ENCODE results near the gene CLDN4.

The CLDN4 gene

DNA sequence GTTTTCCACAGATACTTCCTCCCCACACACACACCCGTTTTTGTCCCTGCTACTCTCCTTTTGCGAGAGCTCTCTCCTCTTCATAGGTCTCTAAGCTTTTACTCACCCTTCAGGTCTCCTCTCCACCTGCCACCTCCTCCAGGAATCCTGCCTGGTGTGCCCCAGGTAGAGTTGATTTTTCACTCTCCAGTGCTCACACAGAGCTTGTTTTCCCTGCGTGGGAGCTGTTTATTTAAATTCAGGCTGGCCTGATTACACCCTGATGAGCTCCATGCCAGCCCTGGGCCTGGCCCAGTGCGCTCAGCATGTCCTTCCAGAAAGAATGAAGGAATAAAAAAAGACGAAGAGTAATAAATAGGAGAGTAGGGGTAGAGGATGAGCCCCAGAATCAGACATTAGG is 7.5 kb upstream of the CLDN4 start:
- no peak overlapping the region for H2BK15ac ChIP-seq (ENCODE audit: low read length)
- H3K27ac ChIP-seq (replicated peaks; ENCODE audit: low read length): no peak overlapping the region
- H3K9me3 ChIP-seq (replicated peaks in 1 of 2; ENCODE audit: control insufficient read depth in 2 of 2, insufficient read depth in 1 of 2, low read depth in 1 of 2, low read length in 2 of 2): no peaks in the 10 kb centered on the region
- no peak overlapping the region for H2AFZ ChIP-seq (ENCODE audit: low read length)
- H3K4me3 ChIP-seq (ENCODE audit: low read length in 2 of 2): no peak overlapping the region
- H3K4ac ChIP-seq (ENCODE audit: low read length): no peak overlapping the region
- peaks cover 5 to 19% of the 10 kb centered on the region in 2 donors for H3K4me1 ChIP-seq (ENCODE audit: control insufficient read depth in 2 of 2, insufficient read depth in 1 of 2, low read depth in 1 of 2, low read length in 2 of 2)
- H2BK120ac ChIP-seq (ENCODE audit: low read depth, low read length): no peak overlapping the region
- no peaks in the 10 kb centered on the region for H3K36me3 ChIP-seq (replicated peaks in 1 of 2; ENCODE audit: control insufficient read depth in 2 of 2, insufficient read depth in 2 of 2, low read length in 2 of 2)
- no peak overlapping the region for H3K23ac ChIP-seq (ENCODE audit: low read depth, low read length, poor library complexity)
- no peak overlapping the region for H4K91ac ChIP-seq (ENCODE audit: low read depth, low read length, poor library complexity)
- peak overlapping the region; percentile 10 for H2AK5ac ChIP-seq (ENCODE audit: low read depth, low read length)
- peaks cover 0 to 17% (median 0%) of the 10 kb centered on the region in 3 experiments for H3K27me3 ChIP-seq (ENCODE audit: control insufficient read depth in 3 of 3, insufficient read depth in 3 of 3, low read depth in 1 of 3, low read length in 3 of 3)
- H2BK12ac ChIP-seq (ENCODE audit: low read length): no peak overlapping the region
- no peak overlapping the region for H3K18ac ChIP-seq (ENCODE audit: low read length)
- no peak overlapping the region for H3K14ac ChIP-seq (ENCODE audit: low read length)
- no peaks in the 10 kb centered on the region for H3K79me1 ChIP-seq (ENCODE audit: low read depth, low read length)
- DNase-seq (ENCODE audit: low spot score): no peak
- H3K9ac ChIP-seq (ENCODE audit: low read depth, low read length, poor library complexity): no peak overlapping the region
- no peak overlapping the region for H4K8ac ChIP-seq (ENCODE audit: low read depth, low read length)
- H2BK5ac ChIP-seq (ENCODE audit: low read length): no peak overlapping the region
- 100% methylated on average over 1 of the region's 5 CpGs; no CpG with 5 or more reads in 1 of the 2 donors for WGBS, 2 donors (ENCODE audit: extremely low coverage in 2 of 2, insufficient read length in 2 of 2, insufficient replicate concordance in 1 of 2)
- H3K4me2 ChIP-seq (ENCODE audit: insufficient read depth, low read length, poor library complexity, severe bottlenecking): no peak overlapping the region

DNA sequence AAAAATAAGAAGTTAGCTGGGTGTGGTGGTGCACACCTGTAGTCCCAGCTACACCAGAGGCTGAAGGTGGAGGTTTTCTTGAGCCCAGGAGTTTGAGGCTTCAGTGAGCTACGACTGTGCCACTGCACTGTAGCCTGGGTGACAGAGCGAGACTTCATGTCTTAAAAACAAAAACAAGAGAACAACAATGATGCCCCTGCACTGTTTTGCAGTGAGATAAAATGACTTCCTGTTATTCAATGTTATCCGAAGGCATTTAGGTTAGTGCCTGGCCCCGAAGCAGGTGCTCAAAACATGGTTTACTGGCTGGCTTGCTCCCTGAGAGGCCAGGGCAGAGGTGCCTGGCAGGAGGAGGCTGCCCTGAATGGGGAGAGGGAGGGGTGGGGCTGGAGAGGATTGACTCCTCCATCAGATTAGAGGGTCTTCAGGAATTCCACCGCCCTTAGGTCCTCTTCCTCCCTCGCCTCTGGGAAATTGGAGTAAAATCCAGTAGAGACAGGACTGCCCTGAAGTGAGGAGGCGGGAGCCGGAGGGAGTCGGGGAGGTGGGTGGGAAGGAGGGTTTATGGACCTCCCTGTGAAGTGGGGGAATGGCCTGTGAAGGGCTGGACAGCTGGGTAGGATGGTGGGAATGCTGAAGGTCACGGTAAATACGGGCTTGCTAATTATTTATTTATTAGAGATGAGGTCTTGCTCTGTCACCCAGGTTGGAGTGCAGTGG is 6.8 kb upstream of the CLDN4 start:
- Histone ChIP-seq H3K36me3 (replicated peaks in 1 of 2; ENCODE audit: control insufficient read depth in 2 of 2, insufficient read depth in 2 of 2, low read length in 2 of 2) (no peaks in the 10 kb centered on the region), H3K27me3 (ENCODE audit: control insufficient read depth in 3 of 3, insufficient read depth in 3 of 3, low read depth in 1 of 3, low read length in 3 of 3) (peaks cover 0 to 17% (median 0%) of the 10 kb centered on the region in 3 experiments), H3K23ac (ENCODE audit: low read depth, low read length, poor library complexity) (no peak overlapping the region), H3K4ac (ENCODE audit: low read length) (no peak overlapping the region), H4K91ac (ENCODE audit: low read depth, low read length, poor library complexity) (no peak overlapping the region), H3K4me1 (ENCODE audit: control insufficient read depth in 2 of 2, insufficient read depth in 1 of 2, low read depth in 1 of 2, low read length in 2 of 2) (peaks cover 5 to 20% of the 10 kb centered on the region in 2 donors), H3K79me1 (ENCODE audit: low read depth, low read length) (no peaks in the 10 kb centered on the region), H3K27ac (replicated peaks; ENCODE audit: low read length) (no peak overlapping the region), H3K14ac (ENCODE audit: low read length) (no peak overlapping the region), H3K9ac (ENCODE audit: low read depth, low read length, poor library complexity) (no peak overlapping the region), H3K9me3 (replicated peaks in 1 of 2; ENCODE audit: control insufficient read depth in 2 of 2, insufficient read depth in 1 of 2, low read depth in 1 of 2, low read length in 2 of 2) (no peaks in the 10 kb centered on the region), H2BK12ac (ENCODE audit: low read length) (no peak overlapping the region), H2BK15ac (ENCODE audit: low read length) (no peak overlapping the region), H2AK5ac (ENCODE audit: low read depth, low read length) (no peak overlapping the region), H3K4me3 (ENCODE audit: low read length in 2 of 2) (no peak overlapping the region), H2BK120ac (ENCODE audit: low read depth, low read length) (no peak overlapping the region), H3K4me2 (ENCODE audit: insufficient read depth, low read length, poor library complexity, severe bottlenecking) (no peak overlapping the region), H2AFZ (ENCODE audit: low read length) (no peak overlapping the region), H4K8ac (ENCODE audit: low read depth, low read length) (no peak overlapping the region), H3K18ac (ENCODE audit: low read length) (peak overlapping the region; percentile 16), H2BK5ac (ENCODE audit: low read length) (no peak overlapping the region)
- no CpG with 5 or more reads among the region's 11 CpGs for WGBS, 2 donors (ENCODE audit: extremely low coverage in 2 of 2, insufficient read length in 2 of 2, insufficient replicate concordance in 1 of 2)
- no peak for DNase-seq (ENCODE audit: low spot score)

DNA sequence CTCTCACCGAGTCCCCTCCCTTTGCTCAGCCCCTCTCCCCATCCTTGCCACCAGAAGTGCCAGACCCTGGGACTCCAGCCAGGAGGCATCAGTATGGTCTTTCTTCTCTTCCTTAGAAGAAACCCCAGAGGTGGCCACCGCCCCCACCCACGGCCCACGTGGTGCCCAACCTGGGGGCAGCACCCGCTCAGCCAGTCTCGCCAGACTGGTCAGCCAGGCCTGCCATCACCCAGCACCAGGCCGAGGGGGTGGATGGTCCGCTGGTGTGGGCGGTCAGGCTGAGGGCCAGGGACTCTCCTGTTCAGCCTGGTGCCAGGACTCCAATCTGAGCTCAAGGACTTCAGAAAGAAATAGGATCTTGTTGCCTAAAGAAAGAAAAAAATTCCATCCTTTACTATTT is 5.8 kb upstream of the CLDN4 start:
- Histone ChIP-seq H3K4ac (ENCODE audit: low read length) (no peak overlapping the region), H2AFZ (ENCODE audit: low read length) (no peak overlapping the region), H2AK5ac (ENCODE audit: low read depth, low read length) (no peak overlapping the region), H2BK15ac (ENCODE audit: low read length) (no peak overlapping the region), H3K9ac (ENCODE audit: low read depth, low read length, poor library complexity) (no peak overlapping the region), H3K79me1 (ENCODE audit: low read depth, low read length) (no peaks in the 10 kb centered on the region), H3K9me3 (replicated peaks in 1 of 2; ENCODE audit: control insufficient read depth in 2 of 2, insufficient read depth in 1 of 2, low read depth in 1 of 2, low read length in 2 of 2) (no peaks in the 10 kb centered on the region), H3K14ac (ENCODE audit: low read length) (no peak overlapping the region), H4K8ac (ENCODE audit: low read depth, low read length) (no peak overlapping the region), H2BK5ac (ENCODE audit: low read length) (no peak overlapping the region), H3K27ac (replicated peaks; ENCODE audit: low read length) (no peak overlapping the region), H2BK120ac (ENCODE audit: low read depth, low read length) (no peak overlapping the region), H4K91ac (ENCODE audit: low read depth, low read length, poor library complexity) (no peak overlapping the region), H3K23ac (ENCODE audit: low read depth, low read length, poor library complexity) (no peak overlapping the region), H3K18ac (ENCODE audit: low read length) (no peak overlapping the region), H2BK12ac (ENCODE audit: low read length) (no peak overlapping the region), H3K36me3 (replicated peaks in 1 of 2; ENCODE audit: control insufficient read depth in 2 of 2, insufficient read depth in 2 of 2, low read length in 2 of 2) (no peaks in the 10 kb centered on the region), H3K4me3 (ENCODE audit: low read length in 2 of 2) (no peak overlapping the region), H3K4me2 (ENCODE audit: insufficient read depth, low read length, poor library complexity, severe bottlenecking) (no peak overlapping the region), H3K4me1 (ENCODE audit: control insufficient read depth in 2 of 2, insufficient read depth in 1 of 2, low read depth in 1 of 2, low read length in 2 of 2) (peaks cover 5 to 24% of the 10 kb centered on the region in 2 donors), H3K27me3 (ENCODE audit: control insufficient read depth in 3 of 3, insufficient read depth in 3 of 3, low read depth in 1 of 3, low read length in 3 of 3) (peaks cover 0 to 17% (median 0%) of the 10 kb centered on the region in 3 experiments)
- DNase-seq (ENCODE audit: low spot score): no peak
- no CpG with 5 or more reads among the region's 9 CpGs for WGBS, 2 donors (ENCODE audit: extremely low coverage in 2 of 2, insufficient read length in 2 of 2, insufficient replicate concordance in 1 of 2)

DNA sequence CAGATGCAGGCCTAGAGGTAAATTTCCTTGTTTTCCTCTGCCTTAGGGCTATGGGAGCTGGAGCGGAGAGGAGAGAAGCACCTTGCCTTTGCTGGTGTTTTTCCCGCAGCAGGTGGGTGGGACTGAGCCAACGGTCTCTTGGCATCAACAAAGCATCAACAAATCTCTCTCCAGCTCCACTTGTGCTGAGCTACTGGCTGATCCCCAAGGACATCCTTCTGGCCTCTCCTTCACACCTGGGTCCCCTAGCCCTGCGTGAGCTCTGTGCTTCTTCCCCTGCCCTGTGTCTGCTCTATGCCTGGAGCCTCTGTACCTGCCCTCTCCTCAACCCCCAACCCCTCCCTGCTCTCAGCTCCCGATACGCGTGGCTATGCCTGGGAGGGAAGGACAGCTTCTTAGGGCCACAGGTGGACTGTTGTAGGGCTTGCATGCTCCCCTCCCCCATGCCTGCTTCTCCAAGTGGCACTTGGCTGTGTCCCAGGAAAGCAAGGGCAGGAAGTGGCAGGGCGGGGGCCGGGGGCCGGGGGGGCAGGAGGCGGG is 3.2 kb upstream of the CLDN4 start:
- no peaks in the 10 kb centered on the region for H3K36me3 ChIP-seq (replicated peaks in 1 of 2; ENCODE audit: control insufficient read depth in 2 of 2, insufficient read depth in 2 of 2, low read length in 2 of 2)
- H3K79me1 ChIP-seq (ENCODE audit: low read depth, low read length): no peaks in the 10 kb centered on the region
- peaks cover 3 to 42% of the 10 kb centered on the region in 2 donors for H3K4me1 ChIP-seq (ENCODE audit: control insufficient read depth in 2 of 2, insufficient read depth in 1 of 2, low read depth in 1 of 2, low read length in 2 of 2)
- peak overlapping the region; percentile 7 for H2BK5ac ChIP-seq (ENCODE audit: low read length)
- no peak overlapping the region for H4K8ac ChIP-seq (ENCODE audit: low read depth, low read length)
- peak overlapping the region; percentile 87 for H3K18ac ChIP-seq (ENCODE audit: low read length)
- no peak overlapping the region for H3K23ac ChIP-seq (ENCODE audit: low read depth, low read length, poor library complexity)
- no peak overlapping the region for H3K27ac ChIP-seq (replicated peaks; ENCODE audit: low read length)
- no peak overlapping the region for H3K4ac ChIP-seq (ENCODE audit: low read length)
- no peak overlapping the region for H3K14ac ChIP-seq (ENCODE audit: low read length)
- peak overlapping the region; percentile 53 for H3K9ac ChIP-seq (ENCODE audit: low read depth, low read length, poor library complexity)
- no peaks in the 10 kb centered on the region for H3K9me3 ChIP-seq (replicated peaks in 1 of 2; ENCODE audit: control insufficient read depth in 2 of 2, insufficient read depth in 1 of 2, low read depth in 1 of 2, low read length in 2 of 2)
- no peak overlapping the region for H2BK120ac ChIP-seq (ENCODE audit: low read depth, low read length)
- no peak for DNase-seq (ENCODE audit: low spot score)
- H2BK15ac ChIP-seq (ENCODE audit: low read length): no peak overlapping the region
- no peak overlapping the region for H4K91ac ChIP-seq (ENCODE audit: low read depth, low read length, poor library complexity)
- peaks cover 0 to 17% (median 10%) of the 10 kb centered on the region in 3 experiments for H3K27me3 ChIP-seq (ENCODE audit: control insufficient read depth in 3 of 3, insufficient read depth in 3 of 3, low read depth in 1 of 3, low read length in 3 of 3)
- H3K4me2 ChIP-seq (ENCODE audit: insufficient read depth, low read length, poor library complexity, severe bottlenecking): no peak overlapping the region
- no CpG with 5 or more reads among the region's 11 CpGs for WGBS, 2 donors (ENCODE audit: extremely low coverage in 2 of 2, insufficient read length in 2 of 2, insufficient replicate concordance in 1 of 2)
- H2AFZ ChIP-seq (ENCODE audit: low read length): no peak overlapping the region
- H2BK12ac ChIP-seq (ENCODE audit: low read length): no peak overlapping the region
- H3K4me3 ChIP-seq (ENCODE audit: low read length in 2 of 2): no peak overlapping the region
- peak overlapping the region; percentile 59 for H2AK5ac ChIP-seq (ENCODE audit: low read depth, low read length)
